ENCODE results near the gene TENM4.

TENM4 gene

GRCh38 chr11:78662811-78663210, 778.0 kb downstream of the TENM4 start:
- no peak for FAIRE-seq

- no peak for FAIRE-seq
Observed at GRCh38 chr11:78660471-78660870, 780.4 kb downstream of the TENM4 start.

DNA sequence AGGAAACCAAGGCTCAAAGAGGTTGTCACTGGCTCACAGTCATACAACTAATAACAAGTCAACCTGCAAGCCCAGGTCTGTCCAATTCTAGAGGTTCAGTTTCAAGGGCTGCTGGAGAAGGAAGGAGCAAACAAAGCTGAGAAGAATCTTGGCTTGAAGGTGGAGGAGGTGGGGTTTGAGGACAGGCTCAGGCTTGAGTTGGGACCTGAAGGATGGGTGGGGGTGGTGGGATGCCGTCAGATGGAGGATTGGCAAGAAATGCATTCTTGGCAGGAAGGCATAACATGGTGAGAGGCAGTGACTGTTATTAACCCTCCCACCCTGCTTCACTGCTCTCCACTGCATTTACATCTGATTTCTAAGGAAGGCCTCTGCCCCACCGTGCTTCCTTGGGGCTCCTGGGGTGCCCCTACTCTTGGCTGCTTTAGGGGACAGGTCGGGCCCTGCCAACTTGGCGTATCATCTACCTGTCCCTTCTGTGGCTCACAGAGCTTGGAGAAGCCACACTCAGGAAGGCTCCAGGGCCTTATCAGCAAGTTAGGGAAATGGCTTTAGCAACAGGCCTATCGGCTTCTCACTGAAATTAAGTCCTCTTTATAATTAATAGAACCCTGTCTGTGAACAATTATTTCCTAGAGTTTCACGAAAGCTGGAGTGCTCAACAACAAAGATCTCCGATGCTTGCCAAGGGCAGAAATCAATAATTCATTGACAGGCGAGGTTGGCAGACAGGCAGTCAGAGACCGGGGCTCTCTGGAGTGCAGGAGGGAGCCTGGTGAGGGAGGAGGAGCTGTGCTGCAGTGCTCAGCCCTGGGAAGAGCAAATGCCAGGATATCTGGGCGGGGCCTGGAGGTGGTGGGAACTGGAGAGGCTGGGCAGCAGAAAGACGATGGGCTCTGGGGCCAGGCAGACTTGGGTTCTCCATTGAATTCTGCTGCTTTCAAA, 781.2 kb downstream of the TENM4 start:
- FAIRE-seq, result no peak

DNA sequence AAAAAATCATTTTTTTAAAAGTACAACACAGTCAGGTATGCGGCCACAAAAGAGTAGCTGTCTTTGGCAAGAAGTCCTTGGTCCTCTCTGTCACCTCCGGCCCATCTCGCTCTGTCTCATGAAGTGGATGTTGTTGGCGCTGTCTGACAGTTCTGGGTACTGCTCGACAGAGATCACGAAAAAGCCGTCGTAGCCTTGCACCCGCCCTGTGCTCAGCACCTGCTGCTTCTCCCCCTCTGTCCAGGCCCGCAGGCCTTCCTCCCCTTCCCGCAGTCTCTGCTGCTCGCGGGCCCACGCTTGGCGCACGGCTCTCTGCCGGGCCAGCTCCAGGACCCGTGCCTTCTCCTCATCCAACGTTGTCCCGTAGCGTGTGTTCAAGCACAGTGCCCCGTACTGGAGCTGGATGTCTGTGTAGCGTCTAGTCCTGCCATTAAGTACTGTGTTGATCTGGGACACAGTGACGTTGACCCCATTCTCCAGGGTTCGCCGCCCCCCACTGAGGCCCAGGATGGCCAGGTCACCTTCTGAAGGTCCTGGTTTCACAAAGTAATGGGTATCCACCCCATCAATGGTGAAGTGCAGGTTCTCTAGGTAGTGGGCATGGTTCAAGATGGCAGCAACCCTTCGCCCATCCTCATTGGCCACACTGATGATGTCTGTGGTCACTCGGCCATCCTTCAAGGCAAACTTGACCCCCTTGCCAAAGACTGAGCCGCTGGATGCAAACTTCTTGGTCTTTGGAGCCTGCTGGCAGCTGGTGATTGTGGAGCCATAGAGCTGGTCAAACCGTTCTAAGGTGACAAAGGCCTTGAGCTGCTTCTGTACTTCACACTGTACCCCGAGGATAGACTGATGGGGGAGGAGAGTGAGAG, 782.6 kb downstream of the TENM4 start:
- FAIRE-seq, result no peak

DNA sequence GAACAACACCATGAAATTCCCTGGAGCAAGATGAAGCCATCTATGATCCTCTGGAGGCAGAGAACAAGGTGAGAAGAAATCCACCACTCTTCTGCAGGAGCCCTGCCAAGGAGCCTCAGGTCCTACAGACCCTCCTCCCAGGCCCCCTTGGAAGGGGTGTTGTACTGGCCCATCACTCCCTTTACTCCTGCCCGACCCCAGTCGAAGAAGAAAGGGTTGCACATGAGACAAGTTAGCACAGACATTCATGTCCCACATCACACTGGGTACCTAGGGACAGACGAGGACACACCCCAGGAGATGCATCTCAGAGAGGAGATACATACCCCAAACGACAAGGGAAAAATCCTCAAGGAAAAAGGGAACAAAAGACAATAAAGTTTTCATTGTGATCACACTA, 783.4 kb downstream of the TENM4 start:
- no peak for FAIRE-seq

DNA sequence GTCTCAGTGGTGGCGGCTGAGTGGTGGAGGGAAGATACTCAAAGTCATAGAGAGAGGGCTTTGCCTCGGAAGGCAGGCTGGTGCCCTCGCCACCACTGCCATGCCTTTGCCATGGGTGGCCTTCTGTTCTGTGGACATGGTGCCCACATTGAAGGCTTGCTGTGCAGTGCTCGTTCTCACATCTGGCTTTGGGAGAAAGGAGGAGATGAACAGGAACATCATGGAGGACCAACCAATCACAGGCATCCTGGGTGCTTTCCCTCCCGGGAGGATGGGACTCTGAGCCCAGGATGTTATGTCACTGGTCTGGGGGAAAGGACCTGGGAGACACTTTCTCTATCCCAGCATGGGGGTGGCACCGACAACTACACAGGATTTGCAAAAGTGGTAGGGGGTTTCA, 783.8 kb downstream of the TENM4 start:
- no peak for FAIRE-seq

GRCh38 chr11:78656327-78656726, 784.5 kb downstream of the TENM4 start:
- no peak for FAIRE-seq

GRCh38 chr11:78655561-78655960, 785.3 kb downstream of the TENM4 start:
- FAIRE-seq, result no peak

DNA sequence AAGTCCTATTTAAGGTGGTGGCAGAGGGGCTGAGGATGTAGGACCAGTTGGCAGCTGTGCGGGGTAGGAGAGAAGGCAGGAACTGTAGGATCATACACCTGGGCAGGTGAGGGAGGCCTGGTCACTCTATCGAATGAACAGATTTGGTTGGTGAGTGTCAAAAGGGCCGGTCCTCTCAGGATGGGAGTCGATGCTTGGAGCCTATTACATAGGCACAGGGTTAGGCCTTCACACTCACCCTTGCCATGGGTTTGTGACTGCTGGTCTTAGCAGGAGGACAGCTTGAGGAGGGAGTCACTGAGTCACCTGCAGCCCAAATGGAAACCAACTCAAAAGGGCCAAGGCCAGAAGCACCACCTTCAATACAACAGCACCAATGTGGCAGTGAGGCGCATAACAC, 786.0 kb downstream of the TENM4 start:
- FAIRE-seq, result no peak

GRCh38 chr11:78654071-78654470, 786.8 kb downstream of the TENM4 start:
- no peak for FAIRE-seq

DNA sequence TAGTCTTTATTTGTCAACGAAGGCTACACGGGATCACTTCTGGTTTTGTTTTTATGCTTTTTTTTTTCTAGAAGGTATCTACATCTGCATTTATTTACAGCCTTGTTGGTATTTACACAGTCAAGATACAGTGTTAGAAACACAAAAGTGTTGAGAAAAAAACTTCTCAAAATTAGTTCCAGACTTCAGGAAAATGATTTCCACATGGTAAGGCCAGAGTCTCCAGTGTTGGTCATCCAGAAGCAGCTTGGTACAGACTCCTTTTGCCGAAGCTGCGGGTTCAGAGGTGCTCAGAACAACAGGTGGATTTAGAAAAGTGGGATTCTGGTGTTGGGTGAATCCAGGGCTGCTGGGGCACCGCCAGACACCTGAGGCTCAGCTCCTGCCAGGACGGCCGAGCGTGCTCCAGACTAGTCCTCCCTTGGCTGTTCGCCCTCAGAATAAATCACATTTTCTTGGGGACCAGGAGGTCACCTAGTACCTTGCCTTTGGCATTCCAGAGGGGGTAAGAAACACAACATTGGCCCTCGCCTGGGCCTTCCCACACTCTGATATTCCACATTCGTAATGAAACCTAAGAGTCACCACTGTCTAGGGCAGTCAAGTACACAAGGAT, 787.4 kb downstream of the TENM4 start:
- no peak for FAIRE-seq

DNA sequence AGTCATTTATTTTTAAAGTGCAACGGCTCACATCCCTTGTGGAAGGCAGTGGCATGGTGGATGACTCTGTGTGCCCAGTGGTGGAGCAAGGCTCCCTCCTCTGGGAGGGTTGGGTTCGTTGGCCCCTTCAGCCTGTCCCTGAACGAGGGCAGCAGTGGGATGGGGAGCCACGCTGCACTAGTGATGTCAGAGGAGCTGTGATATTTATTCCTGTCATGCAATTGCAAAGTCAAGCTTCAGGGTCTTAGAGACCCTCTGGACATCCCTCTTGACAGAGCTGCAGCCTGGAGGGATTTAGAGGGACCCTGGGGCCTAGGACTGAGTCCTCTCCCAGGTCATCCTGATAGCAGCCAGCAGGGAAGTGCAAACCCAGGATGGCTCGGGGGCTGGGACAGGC, 788.0 kb downstream of the TENM4 start:
- FAIRE-seq, result no peak

GRCh38 chr11:78651923-78652842, 788.6 kb downstream of the TENM4 start:
- FAIRE-seq, result no peak

- no peak for FAIRE-seq
Observed at GRCh38 chr11:78651136-78651775, 789.6 kb downstream of the TENM4 start.

- no peak for FAIRE-seq
Observed at GRCh38 chr11:78649361-78650215, 791.2 kb downstream of the TENM4 start.

GRCh38 chr11:78647986-78648875, 792.6 kb downstream of the TENM4 start:
- no peak for FAIRE-seq

DNA sequence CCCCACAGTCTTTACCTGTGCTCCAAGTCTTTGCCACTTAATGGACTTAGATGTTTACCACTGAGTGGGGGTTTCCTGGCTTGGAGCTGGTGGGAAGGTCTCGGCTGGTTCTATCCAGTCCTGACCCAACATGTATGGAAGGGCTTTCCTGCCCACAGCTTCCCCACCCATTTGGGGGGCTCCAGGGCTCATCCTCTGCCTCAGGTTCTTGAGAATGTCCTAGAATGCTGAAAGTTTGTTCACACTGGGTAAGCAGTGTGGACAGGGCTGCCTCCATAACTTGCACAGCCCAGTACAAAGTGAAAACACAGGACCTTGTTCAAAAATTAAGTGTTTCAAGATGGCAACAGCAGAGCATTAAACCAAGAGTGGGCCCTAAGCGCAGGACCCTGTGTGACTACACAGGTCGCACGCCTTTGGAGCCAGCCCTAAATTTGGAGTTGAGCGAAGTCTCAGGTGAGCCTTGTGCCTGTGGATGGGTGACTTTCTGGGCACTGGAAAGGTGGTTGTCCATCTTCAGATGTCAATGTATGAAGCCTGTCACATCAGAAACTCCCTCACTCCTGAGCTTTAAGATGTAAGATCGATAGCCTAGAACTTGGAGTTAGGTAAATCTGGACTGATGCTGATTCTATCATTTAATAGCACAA, 793.4 kb downstream of the TENM4 start:
- no peak for FAIRE-seq

DNA sequence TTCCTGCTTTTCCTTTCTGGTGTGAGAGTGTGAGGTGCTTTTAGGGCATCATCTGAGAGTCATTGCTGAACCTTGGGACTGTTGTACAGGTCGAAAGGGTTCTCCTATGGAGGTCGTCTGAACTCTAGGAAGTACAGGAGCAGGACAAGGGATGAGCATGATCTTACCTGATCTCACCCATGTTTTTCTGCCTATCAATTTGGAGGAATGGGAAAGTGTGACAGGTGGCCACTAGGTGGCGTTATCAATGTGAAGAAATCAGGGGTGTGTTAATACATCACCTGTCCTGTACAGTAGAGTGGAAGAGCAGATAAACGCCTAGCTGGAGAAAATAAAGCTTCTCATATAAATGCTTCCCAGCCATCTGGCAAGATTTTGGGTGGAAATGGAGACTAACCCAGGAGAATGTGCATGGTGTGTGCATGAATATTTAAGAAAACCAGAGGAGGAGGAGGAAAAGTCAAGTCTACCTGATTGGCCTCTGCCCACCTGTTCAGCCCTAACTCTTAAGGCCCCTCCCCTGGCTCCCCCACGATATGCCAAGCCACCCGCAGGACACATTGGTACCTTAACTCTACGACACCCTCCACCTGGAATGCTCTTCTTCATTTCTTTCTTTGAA, 794.2 kb downstream of the TENM4 start:
- peak; percentile 94 for FAIRE-seq
